GM12872 (cell line): ENCODE data around the gene LRIG3.

Source experiments
- TF ChIP-seq, protein P1 (sequence below): IDR thresholded peaks from 3 replicates; pipeline ENCODE4 v1.5.1; 2011; ENCODE audit warnings: low read depth, mild to moderate bottlenecking, low read length, moderate library complexity; ENCODE audit not compliant: insufficient read depth

The LRIG3 gene

GRCh38 chr12:58884916-58885315 lies 35.4 kb downstream of the LRIG3 start:
- TF ChIP-seq, protein P1, sequence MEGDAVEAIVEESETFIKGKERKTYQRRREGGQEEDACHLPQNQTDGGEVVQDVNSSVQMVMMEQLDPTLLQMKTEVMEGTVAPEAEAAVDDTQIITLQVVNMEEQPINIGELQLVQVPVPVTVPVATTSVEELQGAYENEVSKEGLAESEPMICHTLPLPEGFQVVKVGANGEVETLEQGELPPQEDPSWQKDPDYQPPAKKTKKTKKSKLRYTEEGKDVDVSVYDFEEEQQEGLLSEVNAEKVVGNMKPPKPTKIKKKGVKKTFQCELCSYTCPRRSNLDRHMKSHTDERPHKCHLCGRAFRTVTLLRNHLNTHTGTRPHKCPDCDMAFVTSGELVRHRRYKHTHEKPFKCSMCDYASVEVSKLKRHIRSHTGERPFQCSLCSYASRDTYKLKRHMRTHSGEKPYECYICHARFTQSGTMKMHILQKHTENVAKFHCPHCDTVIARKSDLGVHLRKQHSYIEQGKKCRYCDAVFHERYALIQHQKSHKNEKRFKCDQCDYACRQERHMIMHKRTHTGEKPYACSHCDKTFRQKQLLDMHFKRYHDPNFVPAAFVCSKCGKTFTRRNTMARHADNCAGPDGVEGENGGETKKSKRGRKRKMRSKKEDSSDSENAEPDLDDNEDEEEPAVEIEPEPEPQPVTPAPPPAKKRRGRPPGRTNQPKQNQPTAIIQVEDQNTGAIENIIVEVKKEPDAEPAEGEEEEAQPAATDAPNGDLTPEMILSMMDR = no peak

DNA sequence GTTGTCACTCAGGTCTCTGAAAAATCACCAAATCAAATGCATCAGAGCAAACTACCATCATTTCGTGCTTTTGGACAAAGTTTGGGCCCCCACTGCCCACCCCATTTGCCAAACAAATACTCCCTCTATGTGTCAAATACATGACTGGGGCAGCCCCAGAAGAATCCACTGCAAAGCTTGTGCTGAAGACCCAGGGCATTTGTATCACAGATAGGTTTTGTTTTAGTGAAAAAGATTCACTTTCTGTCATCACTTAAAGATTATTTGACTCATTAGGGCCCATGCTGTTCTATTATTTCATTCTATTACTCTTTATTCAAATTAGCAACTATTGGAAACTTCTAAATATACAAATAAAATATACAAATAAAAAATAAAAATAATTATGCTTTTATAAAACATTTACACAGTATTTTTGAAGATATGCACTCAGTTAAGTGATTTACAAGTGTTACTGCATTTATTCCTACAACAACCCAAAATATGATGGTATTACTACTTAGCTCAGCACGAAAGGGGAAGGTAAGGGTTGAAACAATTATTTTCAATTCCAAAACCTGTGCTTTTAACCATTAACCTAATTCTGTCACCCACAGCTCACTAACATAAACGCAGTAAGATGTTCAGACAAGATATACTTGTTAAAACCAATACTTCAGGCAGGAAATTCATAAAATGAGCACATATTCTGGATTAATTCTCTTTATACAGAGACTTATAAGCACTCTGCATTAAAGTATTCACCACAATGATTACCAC lies 36.5 kb downstream of the LRIG3 start:
- TF ChIP-seq, protein P1 = no peak

DNA sequence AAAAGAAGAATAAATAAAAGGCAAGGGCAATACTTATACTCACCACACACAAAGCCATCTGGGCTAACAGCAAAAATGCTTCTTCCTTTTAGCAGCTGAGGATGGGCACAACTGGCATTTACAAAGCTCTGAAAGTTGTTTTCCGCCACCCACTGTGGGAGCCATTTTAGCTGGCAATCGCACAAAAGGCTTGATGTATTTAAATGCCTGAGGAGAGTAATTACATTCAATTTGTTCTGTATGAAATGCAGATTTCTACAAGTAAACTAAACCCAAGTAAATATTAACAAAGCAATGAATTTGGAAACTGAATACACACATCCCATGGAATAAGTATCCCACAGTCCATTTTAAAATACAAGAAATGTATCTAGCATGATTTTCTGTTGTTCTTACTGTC lies 37.5 kb downstream of the LRIG3 start:
- TF ChIP-seq, protein P1 = no peak

- TF ChIP-seq, protein P1 = no peak
Measured at GRCh38 chr12:58881816-58882215, 38.5 kb downstream of the LRIG3 start.

- TF ChIP-seq, protein P1 = no peak
Measured at GRCh38 chr12:58880639-58881038, 39.7 kb downstream of the LRIG3 start.

DNA sequence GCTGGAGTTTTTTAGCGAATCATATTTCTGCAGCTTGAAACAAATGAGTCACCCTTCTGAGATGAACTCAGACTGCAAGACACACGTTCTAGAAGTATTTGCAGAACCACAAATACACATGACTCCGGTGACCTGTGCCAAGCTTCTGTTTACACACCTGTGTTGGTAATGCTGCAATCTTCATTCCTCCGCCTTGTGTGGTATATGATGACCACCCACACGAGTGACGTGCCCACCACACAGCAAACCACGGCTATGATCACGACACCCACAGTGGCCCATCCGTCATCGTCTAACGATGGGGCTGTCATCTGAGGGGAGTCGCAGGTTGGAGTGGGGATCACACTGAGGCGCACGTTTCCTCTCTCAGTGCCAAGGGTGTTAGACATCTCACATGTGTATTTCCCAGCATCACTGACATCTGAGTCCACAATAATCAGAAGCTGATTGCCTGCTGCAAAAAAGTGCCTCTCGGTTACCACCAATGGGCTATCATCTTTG lies 43.0 kb downstream of the LRIG3 start:
- TF ChIP-seq, protein P1 = no peak

DNA sequence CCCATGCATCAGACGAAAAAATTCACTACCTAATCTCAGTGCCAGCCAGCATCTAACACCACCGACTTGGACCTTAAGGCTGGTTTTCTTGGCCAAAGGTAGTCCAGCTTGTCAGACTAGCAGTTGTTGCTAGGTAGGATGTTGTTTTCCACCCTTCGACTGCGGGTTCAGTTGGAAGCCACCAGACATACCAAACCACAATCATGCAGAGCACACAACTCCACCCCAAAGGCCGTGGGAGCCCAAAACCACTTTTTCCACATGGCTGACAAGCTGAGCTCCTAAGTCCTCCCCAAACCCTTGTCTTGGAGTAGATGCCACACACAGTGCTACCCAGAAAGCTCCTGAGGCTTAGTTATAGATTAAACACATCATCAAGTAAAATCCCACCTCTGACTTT lies 46.8 kb downstream of the LRIG3 start:
- TF ChIP-seq, protein P1 = no peak
